ENCODE measurements around the gene PPARG. TPM values are rescaled to one million over a fixed set of nuclear protein-coding genes. Genes with fewer than 3 reads are reported as not detected.

PPARG gene
- total and polyA plus RNA-seq, 8 donors = 3.3 to 52.0 (median 5.4) TPM

DNA sequence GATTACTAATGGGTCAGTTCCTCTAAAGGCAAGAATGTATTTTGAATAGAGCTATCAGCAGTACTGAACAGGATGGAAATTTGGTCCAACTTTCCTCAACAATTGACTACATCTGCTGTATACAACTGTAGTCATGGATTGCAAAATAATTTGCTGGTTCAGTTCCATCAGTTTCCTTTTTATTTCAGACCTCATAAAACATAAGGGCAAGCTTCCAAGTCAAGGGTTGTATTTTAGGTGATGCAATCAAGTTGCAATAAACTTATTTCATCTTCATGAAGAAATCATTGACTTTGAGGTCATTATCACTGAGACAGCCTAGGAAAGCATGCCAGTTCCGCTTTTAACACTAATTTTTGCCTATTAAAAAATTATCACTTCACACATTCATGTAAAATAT lies 105.0 kb downstream of the PPARG start:
- TF ChIP-seq, protein P1, sequence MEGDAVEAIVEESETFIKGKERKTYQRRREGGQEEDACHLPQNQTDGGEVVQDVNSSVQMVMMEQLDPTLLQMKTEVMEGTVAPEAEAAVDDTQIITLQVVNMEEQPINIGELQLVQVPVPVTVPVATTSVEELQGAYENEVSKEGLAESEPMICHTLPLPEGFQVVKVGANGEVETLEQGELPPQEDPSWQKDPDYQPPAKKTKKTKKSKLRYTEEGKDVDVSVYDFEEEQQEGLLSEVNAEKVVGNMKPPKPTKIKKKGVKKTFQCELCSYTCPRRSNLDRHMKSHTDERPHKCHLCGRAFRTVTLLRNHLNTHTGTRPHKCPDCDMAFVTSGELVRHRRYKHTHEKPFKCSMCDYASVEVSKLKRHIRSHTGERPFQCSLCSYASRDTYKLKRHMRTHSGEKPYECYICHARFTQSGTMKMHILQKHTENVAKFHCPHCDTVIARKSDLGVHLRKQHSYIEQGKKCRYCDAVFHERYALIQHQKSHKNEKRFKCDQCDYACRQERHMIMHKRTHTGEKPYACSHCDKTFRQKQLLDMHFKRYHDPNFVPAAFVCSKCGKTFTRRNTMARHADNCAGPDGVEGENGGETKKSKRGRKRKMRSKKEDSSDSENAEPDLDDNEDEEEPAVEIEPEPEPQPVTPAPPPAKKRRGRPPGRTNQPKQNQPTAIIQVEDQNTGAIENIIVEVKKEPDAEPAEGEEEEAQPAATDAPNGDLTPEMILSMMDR (IDR thresholded peaks at IDR 0.05) = no peak
- Histone ChIP-seq H3K9me3 (no peaks in the 10 kb centered on the region), H3K4me1 (peaks cover 0 to 47% of the 10 kb centered on the region in 2 donors), H3K4me3 (no peak overlapping the region), H3K27ac (no peak overlapping the region), H3K27me3 (no peaks in the 10 kb centered on the region), H3K36me3 (no peaks in the 10 kb centered on the region)
- ATAC-seq (peak; percentile 69), DNase-seq (peak in 2 of 4 donors; percentile 86 to 91)
- intact Hi-C loops (cut with DNase I) = no loop called here

DNA sequence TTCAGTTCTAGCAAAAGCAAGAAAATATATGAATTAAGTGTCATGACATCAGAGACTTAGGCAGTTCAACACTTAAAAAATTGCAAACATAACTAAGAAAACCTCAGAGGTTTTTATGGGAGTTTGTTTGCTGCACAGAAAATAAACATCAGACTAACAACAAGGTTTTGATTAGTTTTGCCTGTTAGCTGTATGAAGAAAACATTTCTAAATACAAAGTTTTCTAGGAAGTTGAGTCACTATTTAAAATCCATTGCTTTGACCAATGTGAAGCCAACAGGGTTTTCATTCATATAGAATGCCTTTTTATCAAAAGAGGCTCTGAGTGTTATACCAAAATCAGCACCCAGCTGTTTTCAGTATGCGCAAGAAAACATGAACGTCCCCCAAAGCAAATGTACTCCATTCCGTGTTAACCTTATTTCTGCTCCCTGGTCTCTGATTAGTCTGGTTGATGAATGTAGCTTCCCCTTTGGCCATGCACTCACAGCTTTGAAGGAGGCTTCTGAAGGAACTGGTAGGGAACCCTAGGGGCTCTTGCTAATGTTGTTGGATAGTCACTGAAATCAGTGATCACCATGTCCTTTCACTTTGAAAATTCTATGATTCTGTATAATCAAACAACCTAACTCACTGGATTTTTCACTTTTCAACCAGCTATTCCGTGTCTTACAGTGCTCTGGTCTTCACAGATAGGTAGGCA lies 105.8 kb downstream of the PPARG start:
- Histone ChIP-seq H3K4me1 (peaks cover 0 to 55% of the 10 kb centered on the region in 2 donors), H3K9me3 (no peaks in the 10 kb centered on the region), H3K27ac (peak overlapping the region in 1 of 2 donors; percentile 41), H3K36me3 (no peaks in the 10 kb centered on the region), H3K27me3 (no peaks in the 10 kb centered on the region), H3K4me3 (no peak overlapping the region)
- TF ChIP-seq, protein P1 (IDR thresholded peaks at IDR 0.05) = no peak
- ATAC-seq = peak; percentile 15
- intact Hi-C loops (cut with DNase I) = no loop called here
- DNase-seq = no peak

DNA sequence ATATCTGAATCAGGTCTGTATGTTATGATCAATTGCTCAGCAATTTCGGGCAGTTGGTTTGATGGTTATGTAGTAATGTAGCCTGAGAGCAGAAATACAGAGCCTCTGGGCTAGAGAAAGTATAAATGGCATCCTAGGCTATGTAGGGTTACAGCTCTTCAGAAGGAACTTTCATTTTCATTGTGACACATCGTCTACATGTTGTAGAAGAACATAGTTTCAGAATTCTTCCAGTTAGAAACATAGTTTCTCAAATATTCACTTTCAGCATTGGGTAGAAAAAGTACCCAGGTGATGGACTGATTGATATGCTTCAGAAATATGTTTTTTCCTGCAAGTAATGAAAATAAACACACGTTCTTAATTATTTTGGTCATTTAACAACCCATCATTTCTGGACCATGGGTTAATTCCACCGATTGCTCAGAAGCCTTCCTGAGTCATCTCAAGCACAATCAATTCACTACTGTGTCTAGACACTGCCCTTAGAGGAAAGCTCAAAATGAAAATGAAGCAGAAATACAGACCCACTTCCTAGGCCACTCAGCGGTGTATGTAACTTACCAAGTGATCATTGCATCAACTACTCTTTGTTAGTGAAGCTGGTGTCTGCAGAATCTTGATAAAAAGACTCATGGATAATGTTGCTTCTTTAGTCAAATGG lies 106.6 kb downstream of the PPARG start:
- peaks cover 2 to 63% of the 10 kb centered on the region in 2 donors for H3K4me1 ChIP-seq
- TF ChIP-seq, protein P1 (IDR thresholded peaks at IDR 0.05) = no peak
- no peaks in the 10 kb centered on the region for H3K36me3 ChIP-seq
- intact Hi-C loops (cut with DNase I) = no loop called here
- no peaks in the 10 kb centered on the region for H3K9me3 ChIP-seq
- no peak overlapping the region for H3K4me3 ChIP-seq
- no peaks in the 10 kb centered on the region for H3K27me3 ChIP-seq
- DNase-seq (no peak), ATAC-seq (peak; percentile 14)
- H3K27ac ChIP-seq = peak overlapping the region in 1 of 2 donors; percentile 41

DNA sequence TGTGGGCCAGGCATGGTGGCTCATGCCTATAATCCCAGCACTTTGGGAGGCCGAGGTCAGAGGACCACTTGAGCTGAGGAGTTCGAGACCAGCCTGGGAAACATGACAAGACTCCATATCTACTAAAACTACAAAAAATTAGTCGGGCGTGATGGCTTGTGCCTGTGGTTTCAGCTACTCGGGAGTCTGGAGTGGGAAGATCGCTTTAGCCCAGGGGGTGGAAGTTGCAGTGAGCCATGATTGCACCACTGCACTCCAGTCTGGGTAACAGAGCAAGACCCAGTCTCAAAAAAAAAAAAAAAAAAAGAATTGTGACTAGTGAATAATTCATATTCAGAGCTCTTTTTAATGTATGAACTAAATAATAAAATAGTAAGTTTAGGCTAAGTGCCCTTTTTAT lies 107.6 kb downstream of the PPARG start:
- intact Hi-C loops (cut with DNase I) = no loop called here
- peak in 1 of 4 donors; percentile 37 for DNase-seq
- Histone ChIP-seq H3K4me1 (peaks cover 5 to 72% of the 10 kb centered on the region in 2 donors), H3K4me3 (no peak overlapping the region), H3K36me3 (no peaks in the 10 kb centered on the region), H3K27me3 (no peaks in the 10 kb centered on the region), H3K9me3 (no peaks in the 10 kb centered on the region), H3K27ac (no peak overlapping the region)
- TF ChIP-seq, protein P1 (IDR thresholded peaks at IDR 0.05) = no peak
- no peak for ATAC-seq

DNA sequence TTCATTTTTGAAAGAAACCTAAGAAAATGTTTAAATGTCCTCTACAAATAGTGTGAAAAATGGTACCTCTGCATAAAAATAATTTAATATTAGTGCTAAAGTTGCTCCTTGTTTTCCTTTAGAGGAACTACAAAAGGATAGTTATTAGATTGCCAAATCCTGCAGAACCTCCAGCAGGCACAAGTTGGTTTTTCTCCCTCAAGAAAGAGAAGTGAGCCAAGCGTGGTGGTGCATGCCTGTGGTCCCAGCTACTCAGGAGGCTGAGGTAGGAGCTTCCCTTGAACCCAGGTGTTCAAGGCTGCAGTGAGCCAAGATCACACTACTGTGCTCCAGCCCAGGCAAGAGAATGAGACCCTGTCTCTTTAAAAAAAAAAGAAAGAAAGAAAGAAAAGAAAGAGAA lies 110.4 kb downstream of the PPARG start:
- no peak overlapping the region for H3K27ac ChIP-seq
- H3K27me3 ChIP-seq = no peaks in the 10 kb centered on the region
- DNase-seq (no peak), ATAC-seq (no peak)
- peaks cover 5 to 62% of the 10 kb centered on the region in 2 donors for H3K4me1 ChIP-seq
- intact Hi-C loops (cut with DNase I) = no loop called here
- TF ChIP-seq, protein P1 (IDR thresholded peaks at IDR 0.05) = no peak
- no peaks in the 10 kb centered on the region for H3K9me3 ChIP-seq
- no peaks in the 10 kb centered on the region for H3K36me3 ChIP-seq
- H3K4me3 ChIP-seq = no peak overlapping the region
